ENCODE results near the gene RAD18.

Gene RAD18

GRCh38 chr3:8856721-8857120, 106.6 kb downstream of the RAD18 start:
- no peak for DNase-seq

GRCh38 chr3:8856071-8856470, 107.2 kb downstream of the RAD18 start:
- no peak for DNase-seq

GRCh38 chr3:8854656-8855055, 108.6 kb downstream of the RAD18 start:
- DNase-seq, result no peak

- DNase-seq, result no peak
Observed at GRCh38 chr3:8853081-8853480, 110.2 kb downstream of the RAD18 start.

GRCh38 chr3:8852511-8852910, 110.8 kb downstream of the RAD18 start:
- DNase-seq, result no peak

GRCh38 chr3:8851703-8852102, 111.6 kb downstream of the RAD18 start:
- no peak for DNase-seq

GRCh38 chr3:8848696-8849131, 114.6 kb downstream of the RAD18 start:
- no peak for DNase-seq

GRCh38 chr3:8847317-8847716, 116.0 kb downstream of the RAD18 start:
- no peak for DNase-seq

GRCh38 chr3:8846176-8846575, 117.1 kb downstream of the RAD18 start:
- DNase-seq, result no peak

- DNase-seq, result no peak
Observed at GRCh38 chr3:8845641-8846040, 117.6 kb downstream of the RAD18 start.

- DNase-seq, result no peak
Observed at GRCh38 chr3:8843347-8843746, 119.9 kb downstream of the RAD18 start.

- no peak for DNase-seq
Observed at GRCh38 chr3:8842293-8842692, 121.0 kb downstream of the RAD18 start.

GRCh38 chr3:8841472-8841871, 121.8 kb downstream of the RAD18 start:
- DNase-seq, result no peak

GRCh38 chr3:8840556-8840955, 122.7 kb downstream of the RAD18 start:
- no peak for DNase-seq

- DNase-seq, result no peak
Observed at GRCh38 chr3:8839607-8840325, 123.5 kb downstream of the RAD18 start.

GRCh38 chr3:8838765-8839423, 124.4 kb downstream of the RAD18 start:
- no peak for DNase-seq

- DNase-seq, result no peak
Observed at GRCh38 chr3:8838234-8838633, 125.0 kb downstream of the RAD18 start.

- DNase-seq, result no peak
Observed at GRCh38 chr3:8837162-8837561, 126.1 kb downstream of the RAD18 start.

- DNase-seq, result no peak
Observed at GRCh38 chr3:8836096-8836495, 127.2 kb downstream of the RAD18 start.

- DNase-seq, result no peak
Observed at GRCh38 chr3:8835385-8835784, 127.9 kb downstream of the RAD18 start.

GRCh38 chr3:8834974-8835373, 128.3 kb downstream of the RAD18 start:
- DNase-seq, result no peak

- no peak for DNase-seq
Observed at GRCh38 chr3:8827641-8828040, 135.6 kb downstream of the RAD18 start.

All from midbrain (tissue), 1 donor.